ENCODE measurements around the gene WDR38.
"Not testable (repeated sequence)": the region's sequence is repeated elsewhere in the genome, so short reads cannot be mapped to it uniquely, and the experiment has no call there.

The WDR38 gene

GRCh38 chr9:124846467-124846866 lies 6.8 kb upstream of the WDR38 start:
- H3K27ac ChIP-seq (ENCODE audit: insufficient read depth, low read depth, low read length, poor library complexity, severe bottlenecking); H3K27me3 ChIP-seq (ENCODE audit: control insufficient read depth, insufficient read depth, low read length, poor library complexity, severe bottlenecking); H3K4me3 ChIP-seq (ENCODE audit: insufficient read depth, low read depth, low read length); H3K36me3 ChIP-seq (ENCODE audit: control insufficient read depth, insufficient read depth, low read length); H3K9me3 ChIP-seq (ENCODE audit: control insufficient read depth, low read length); H3K4me1 ChIP-seq (ENCODE audit: control insufficient read depth, insufficient read depth, low read length): not testable (repeated sequence)
- WGBS, 2 experiments, result 92 to 97% methylated on average over 9 of the region's 9 CpGs

DNA sequence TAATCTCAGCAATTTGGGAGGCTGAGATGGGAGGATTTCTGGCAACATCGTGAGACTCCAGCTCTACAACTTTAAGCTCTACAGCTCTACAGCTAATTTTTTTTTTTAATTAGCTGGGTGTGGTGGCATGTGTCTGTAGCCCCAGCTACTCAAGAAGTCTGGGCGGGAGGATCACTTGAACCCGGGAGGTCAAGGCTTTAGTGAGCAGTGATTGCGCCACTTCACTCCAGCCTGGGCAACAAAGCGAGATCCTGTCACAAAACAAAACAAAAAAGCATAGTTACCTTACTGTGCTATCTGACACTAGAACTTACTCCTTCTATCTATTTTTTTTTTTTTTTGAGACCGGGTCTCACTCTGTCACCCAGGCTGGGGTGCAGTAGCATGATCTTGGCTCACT lies 6.3 kb upstream of the WDR38 start:
- no peaks in the 10 kb centered on the region for H3K36me3 ChIP-seq (ENCODE audit: control insufficient read depth, insufficient read depth, low read length)
- H3K9me3 ChIP-seq (ENCODE audit: control insufficient read depth, low read length), result no peaks in the 10 kb centered on the region
- no peaks in the 10 kb centered on the region for H3K4me1 ChIP-seq (ENCODE audit: control insufficient read depth, insufficient read depth, low read length)
- no peaks in the 10 kb centered on the region for H3K27me3 ChIP-seq (ENCODE audit: control insufficient read depth, insufficient read depth, low read length, poor library complexity, severe bottlenecking)
- WGBS, 2 experiments, result 83 to 88% methylated on average over 6 of the region's 6 CpGs
- no peak overlapping the region for H3K27ac ChIP-seq (ENCODE audit: insufficient read depth, low read depth, low read length, poor library complexity, severe bottlenecking)
- H3K4me3 ChIP-seq (ENCODE audit: insufficient read depth, low read depth, low read length), result no peak overlapping the region

DNA sequence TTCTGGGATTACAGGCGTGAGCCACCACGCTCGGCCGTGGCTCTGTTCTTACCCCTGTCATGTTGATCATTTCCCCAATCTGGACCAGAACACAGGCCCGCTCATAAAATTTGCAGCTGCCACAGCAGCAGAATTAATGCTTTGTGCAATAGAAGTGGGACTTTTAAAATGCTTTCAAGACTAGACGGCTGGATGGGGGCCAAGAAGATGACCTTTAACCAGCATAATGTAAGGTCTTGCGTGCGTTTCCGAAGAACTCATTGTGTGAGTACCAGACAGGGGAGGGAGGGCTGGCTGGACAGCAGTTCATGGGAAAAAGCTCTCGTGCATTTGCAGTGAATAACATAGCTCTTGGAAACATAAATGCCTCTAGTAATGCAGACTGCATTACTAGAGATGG lies 3.5 kb upstream of the WDR38 start:
- Histone ChIP-seq H3K9me3 (ENCODE audit: control insufficient read depth, low read length) (no peaks in the 10 kb centered on the region), H3K36me3 (ENCODE audit: control insufficient read depth, insufficient read depth, low read length) (no peaks in the 10 kb centered on the region), H3K27ac (ENCODE audit: insufficient read depth, low read depth, low read length, poor library complexity, severe bottlenecking) (no peak overlapping the region), H3K27me3 (ENCODE audit: control insufficient read depth, insufficient read depth, low read length, poor library complexity, severe bottlenecking) (no peaks in the 10 kb centered on the region), H3K4me3 (ENCODE audit: insufficient read depth, low read depth, low read length) (no peak overlapping the region), H3K4me1 (ENCODE audit: control insufficient read depth, insufficient read depth, low read length) (no peaks in the 10 kb centered on the region)
- WGBS, 2 experiments, result 93 to 94% methylated on average over 10 of the region's 10 CpGs

GRCh38 chr9:124852121-124852828 lies 985 bp upstream of the WDR38 start:
- no peak overlapping the region for H3K4me3 ChIP-seq (ENCODE audit: insufficient read depth, low read depth, low read length)
- no peaks in the 10 kb centered on the region for H3K4me1 ChIP-seq (ENCODE audit: control insufficient read depth, insufficient read depth, low read length)
- WGBS, 2 experiments, result 83 to 84% methylated on average over 13 of the region's 13 CpGs
- H3K36me3 ChIP-seq (ENCODE audit: control insufficient read depth, insufficient read depth, low read length), result peaks cover 2% of the 10 kb centered on the region
- no peaks in the 10 kb centered on the region for H3K27me3 ChIP-seq (ENCODE audit: control insufficient read depth, insufficient read depth, low read length, poor library complexity, severe bottlenecking)
- H3K9me3 ChIP-seq (ENCODE audit: control insufficient read depth, low read length), result no peaks in the 10 kb centered on the region
- no peak overlapping the region for H3K27ac ChIP-seq (ENCODE audit: insufficient read depth, low read depth, low read length, poor library complexity, severe bottlenecking)

DNA sequence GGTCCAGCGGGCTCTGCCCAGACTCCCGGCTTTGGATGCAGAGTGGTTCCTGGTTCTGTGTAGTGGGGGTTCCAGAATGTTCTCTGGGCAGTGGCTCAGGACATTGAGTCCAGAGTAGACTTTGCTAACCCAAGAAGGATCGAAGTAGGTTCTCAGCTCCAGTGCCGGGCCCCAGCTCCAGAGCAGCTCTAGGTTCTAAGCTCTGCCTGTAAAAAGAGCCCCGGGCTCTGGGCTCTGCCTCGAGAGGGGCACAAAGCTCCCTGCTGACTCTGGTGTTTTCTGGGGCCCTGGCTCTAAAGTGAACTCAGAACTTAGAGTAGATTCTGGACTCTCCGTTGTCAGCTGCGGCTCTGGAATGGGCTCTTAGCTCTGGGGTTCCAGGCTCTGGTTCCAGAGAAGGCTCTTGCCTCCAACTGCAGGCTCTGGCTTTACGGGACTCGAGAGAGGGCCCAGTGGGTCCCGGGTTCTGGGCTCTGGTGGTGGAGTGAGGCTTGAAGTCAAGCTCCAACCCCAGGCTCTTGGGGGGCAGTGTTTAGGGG lies 414 bp downstream of the WDR38 start:
- H3K36me3 ChIP-seq (ENCODE audit: control insufficient read depth, insufficient read depth, low read length), result peaks cover 16% of the 10 kb centered on the region

GRCh38 chr9:124854161-124854560 lies 901 bp downstream of the WDR38 start:
- Histone ChIP-seq H3K9me3 (ENCODE audit: control insufficient read depth, low read length) (no peaks in the 10 kb centered on the region), H3K27me3 (ENCODE audit: control insufficient read depth, insufficient read depth, low read length, poor library complexity, severe bottlenecking) (no peaks in the 10 kb centered on the region), H3K27ac (ENCODE audit: insufficient read depth, low read depth, low read length, poor library complexity, severe bottlenecking) (no peak overlapping the region), H3K4me3 (ENCODE audit: insufficient read depth, low read depth, low read length) (no peak overlapping the region), H3K4me1 (ENCODE audit: control insufficient read depth, insufficient read depth, low read length) (no peaks in the 10 kb centered on the region), H3K36me3 (ENCODE audit: control insufficient read depth, insufficient read depth, low read length) (peaks cover 21% of the 10 kb centered on the region)
- WGBS, 2 experiments, result 93 to 95% methylated on average over 8 of the region's 8 CpGs

More for the DNA sequence above, 414 bp downstream of the WDR38 start:
- Histone ChIP-seq H3K27me3 (ENCODE audit: control insufficient read depth, insufficient read depth, low read length, poor library complexity, severe bottlenecking) (no peaks in the 10 kb centered on the region), H3K4me1 (ENCODE audit: control insufficient read depth, insufficient read depth, low read length) (no peaks in the 10 kb centered on the region), H3K4me3 (ENCODE audit: insufficient read depth, low read depth, low read length) (peak overlapping the region; percentile 47), H3K27ac (ENCODE audit: insufficient read depth, low read depth, low read length, poor library complexity, severe bottlenecking) (no peak overlapping the region), H3K9me3 (ENCODE audit: control insufficient read depth, low read length) (no peaks in the 10 kb centered on the region)
- WGBS, 2 experiments, result 84 to 85% methylated on average over 11 of the region's 11 CpGs

DNA sequence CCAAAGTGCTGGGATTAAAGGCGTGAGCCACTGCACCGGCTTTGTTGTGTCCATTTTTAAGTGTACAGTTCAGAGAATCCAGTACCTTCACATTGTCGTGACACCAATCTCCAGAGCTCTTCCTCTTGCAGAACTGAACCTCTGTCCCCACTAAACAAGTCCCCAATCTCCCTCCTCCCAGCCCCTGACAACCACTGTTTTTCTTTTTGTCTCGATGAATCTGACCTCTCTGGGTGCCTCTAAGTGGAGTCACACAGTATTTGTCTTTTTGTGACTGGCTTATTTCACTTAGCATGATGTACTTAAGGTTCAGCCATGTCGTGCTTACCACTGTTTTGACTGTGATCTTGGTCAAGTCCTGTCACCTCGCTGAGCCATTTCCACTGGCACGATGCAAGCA lies 1.6 kb downstream of the WDR38 start:
- Histone ChIP-seq H3K27me3 (ENCODE audit: control insufficient read depth, insufficient read depth, low read length, poor library complexity, severe bottlenecking) (no peaks in the 10 kb centered on the region), H3K27ac (ENCODE audit: insufficient read depth, low read depth, low read length, poor library complexity, severe bottlenecking) (no peak overlapping the region), H3K36me3 (ENCODE audit: control insufficient read depth, insufficient read depth, low read length) (peaks cover 28% of the 10 kb centered on the region), H3K4me3 (ENCODE audit: insufficient read depth, low read depth, low read length) (no peak overlapping the region), H3K4me1 (ENCODE audit: control insufficient read depth, insufficient read depth, low read length) (peaks cover 4% of the 10 kb centered on the region), H3K9me3 (ENCODE audit: control insufficient read depth, low read length) (no peaks in the 10 kb centered on the region)
- WGBS, 2 experiments, result 89% methylated on average over 7 of the region's 7 CpGs

DNA sequence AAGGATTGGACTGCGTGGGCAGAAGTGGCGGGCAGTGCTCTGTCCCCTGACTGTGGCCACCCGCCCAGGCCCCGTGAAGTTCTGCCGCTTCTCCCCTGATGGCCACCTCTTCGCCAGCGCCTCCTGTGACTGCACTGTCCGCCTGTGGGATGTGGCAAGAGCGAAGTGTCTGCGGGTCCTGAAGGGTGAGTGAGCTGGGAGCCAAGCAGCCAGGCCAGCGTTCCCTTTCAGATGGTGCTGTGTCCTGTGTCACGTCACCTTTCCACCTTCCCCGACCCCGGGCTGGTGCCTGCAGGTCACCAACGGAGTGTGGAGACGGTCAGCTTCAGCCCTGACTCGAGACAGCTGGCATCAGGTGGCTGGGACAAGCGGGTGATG lies 2.3 kb downstream of the WDR38 start:
- Histone ChIP-seq H3K36me3 (ENCODE audit: control insufficient read depth, insufficient read depth, low read length) (peaks cover 33% of the 10 kb centered on the region), H3K4me3 (ENCODE audit: insufficient read depth, low read depth, low read length) (no peak overlapping the region), H3K27ac (ENCODE audit: insufficient read depth, low read depth, low read length, poor library complexity, severe bottlenecking) (no peak overlapping the region), H3K27me3 (ENCODE audit: control insufficient read depth, insufficient read depth, low read length, poor library complexity, severe bottlenecking) (no peaks in the 10 kb centered on the region), H3K9me3 (ENCODE audit: control insufficient read depth, low read length) (no peaks in the 10 kb centered on the region), H3K4me1 (ENCODE audit: control insufficient read depth, insufficient read depth, low read length) (peaks cover 11% of the 10 kb centered on the region)
- WGBS, 2 experiments, result 93 to 94% methylated on average over 18 of the region's 18 CpGs

DNA sequence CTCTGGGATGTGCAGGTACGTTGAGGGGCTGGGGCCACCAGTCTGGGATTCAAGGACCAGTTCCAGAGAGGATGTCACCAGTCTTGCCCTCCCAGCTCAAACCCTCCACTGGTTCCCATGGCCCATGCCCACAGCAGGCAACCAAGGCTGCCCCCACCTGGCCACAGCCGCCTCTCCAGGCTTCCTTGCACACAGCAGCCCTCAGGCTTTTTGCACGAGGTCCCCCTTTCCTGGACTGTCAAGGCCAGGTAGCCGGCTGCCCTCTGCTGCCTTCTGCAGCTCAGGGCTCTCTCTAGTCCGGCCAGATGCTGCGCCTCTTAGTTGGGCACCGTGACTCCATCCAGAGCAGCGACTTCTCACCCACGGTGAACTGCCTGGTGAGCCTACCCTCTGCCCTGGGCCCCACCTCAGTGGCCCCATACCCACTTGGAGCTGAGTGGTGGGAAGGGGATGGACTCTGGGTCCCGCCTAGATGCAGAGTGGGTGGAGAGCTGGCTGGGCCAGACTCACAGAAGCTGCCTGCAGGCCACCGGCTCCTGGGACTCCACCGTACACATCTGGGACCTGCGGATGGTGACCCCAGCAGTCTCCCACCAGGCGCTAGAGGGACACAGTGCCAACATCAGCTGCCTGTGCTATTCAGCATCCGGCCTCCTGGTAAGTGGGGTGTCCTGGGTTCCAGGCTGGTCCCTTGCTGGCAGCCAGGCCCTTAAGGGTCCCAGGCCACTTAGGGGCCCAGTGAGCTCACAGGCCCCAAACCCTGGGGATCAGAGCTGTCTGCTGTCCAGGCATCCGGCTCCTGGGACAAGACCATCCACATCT lies 2.9 kb downstream of the WDR38 start:
- Histone ChIP-seq H3K4me1 (ENCODE audit: control insufficient read depth, insufficient read depth, low read length) (peaks cover 14% of the 10 kb centered on the region), H3K4me3 (ENCODE audit: insufficient read depth, low read depth, low read length) (no peak overlapping the region), H3K9me3 (ENCODE audit: control insufficient read depth, low read length) (no peaks in the 10 kb centered on the region), H3K27ac (ENCODE audit: insufficient read depth, low read depth, low read length, poor library complexity, severe bottlenecking) (no peak overlapping the region), H3K27me3 (ENCODE audit: control insufficient read depth, insufficient read depth, low read length, poor library complexity, severe bottlenecking) (no peaks in the 10 kb centered on the region), H3K36me3 (ENCODE audit: control insufficient read depth, insufficient read depth, low read length) (peaks cover 33% of the 10 kb centered on the region)
- 72 to 76% methylated on average over 16 of the region's 16 CpGs for WGBS, 2 experiments

- H3K36me3 ChIP-seq (ENCODE audit: control insufficient read depth, insufficient read depth, low read length), result peaks cover 33% of the 10 kb centered on the region
- peaks cover 14% of the 10 kb centered on the region for H3K4me1 ChIP-seq (ENCODE audit: control insufficient read depth, insufficient read depth, low read length)
- H3K27me3 ChIP-seq (ENCODE audit: control insufficient read depth, insufficient read depth, low read length, poor library complexity, severe bottlenecking), result no peaks in the 10 kb centered on the region
- WGBS, 2 experiments, result 96 to 97% methylated on average over 24 of the region's 24 CpGs
- no peaks in the 10 kb centered on the region for H3K9me3 ChIP-seq (ENCODE audit: control insufficient read depth, low read length)
- H3K27ac ChIP-seq (ENCODE audit: insufficient read depth, low read depth, low read length, poor library complexity, severe bottlenecking), result no peak overlapping the region
- no peak overlapping the region for H3K4me3 ChIP-seq (ENCODE audit: insufficient read depth, low read depth, low read length)
Measured at GRCh38 chr9:124857533-124858162, 4.4 kb downstream of the WDR38 start.
